WERI-Rb-1 (cell line): ENCODE data around the gene ELP4.

Source experiments
- DNase-seq: peaks from one replicate; pipeline ENCODE4 v3.0.0-alpha.2; 2020
- H3K27ac ChIP-seq: fragments of 250-450 bp; sonication (Bioruptor Pico); 2 replicates; pipeline ENCODE4 v1.5.1; 2020; ENCODE audit warnings: mild to moderate bottlenecking, moderate library complexity
- H3K27me3 ChIP-seq: fragments of 250-450 bp; sonication (Bioruptor Pico); 2 replicates; pipeline ENCODE4 v1.5.1; 2021; ENCODE audit warnings: mild to moderate bottlenecking, low read depth, moderate library complexity; ENCODE audit not compliant: insufficient read depth, severe bottlenecking
- H3K36me3 ChIP-seq: fragments of 250-450 bp; sonication (Bioruptor Pico); 2 replicates; pipeline ENCODE4 v1.5.1; 2020; ENCODE audit warnings: mild to moderate bottlenecking, moderate library complexity
- H3K4me3 ChIP-seq: 2 replicates; pipeline ENCODE4 v1.5.1; 2011; ENCODE audit warnings: low read depth, mild to moderate bottlenecking, control low read depth, low read length
- H3K9me3 ChIP-seq: fragments of 250-450 bp; sonication (Bioruptor Pico); 2 replicates; pipeline ENCODE4 v1.5.1; 2021; ENCODE audit warnings: mild to moderate bottlenecking, moderate library complexity; ENCODE audit not compliant: severe bottlenecking
- TF ChIP-seq, protein P1 (sequence below): IDR thresholded peaks from 2 replicates; pipeline ENCODE4 v1.5.1; 2011; ENCODE audit warnings: low read depth, mild to moderate bottlenecking, control low read depth, inconsistent platforms, low read length

ELP4 gene

DNA sequence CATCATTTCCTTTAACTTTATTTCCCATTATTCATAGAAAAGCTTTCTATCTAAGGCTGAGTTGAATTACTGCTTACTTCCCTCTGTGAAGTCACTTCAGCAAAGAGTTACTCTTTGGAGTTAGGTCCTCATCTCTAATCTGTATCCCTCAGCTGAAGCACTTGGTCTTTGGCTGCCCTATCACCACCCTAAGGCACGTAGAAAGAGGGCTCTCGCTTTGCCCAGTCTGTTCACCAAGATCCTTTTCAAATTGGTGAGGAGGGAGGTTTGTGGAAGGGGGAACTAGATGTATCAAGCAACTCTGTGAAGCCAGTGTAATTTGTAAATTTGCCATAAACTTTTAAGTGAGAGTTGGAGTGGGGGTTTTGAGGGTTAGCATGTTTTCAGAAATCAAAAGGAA, 258.1 kb downstream of the ELP4 start:
- Histone ChIP-seq H3K36me3 (no peaks in the 10 kb centered on the region), H3K4me3 (no peak overlapping the region), H3K27me3 (no peaks in the 10 kb centered on the region), H3K27ac (no peak overlapping the region), H3K9me3 (no peaks in the 10 kb centered on the region)
- no peak for DNase-seq
- TF ChIP-seq, protein P1, sequence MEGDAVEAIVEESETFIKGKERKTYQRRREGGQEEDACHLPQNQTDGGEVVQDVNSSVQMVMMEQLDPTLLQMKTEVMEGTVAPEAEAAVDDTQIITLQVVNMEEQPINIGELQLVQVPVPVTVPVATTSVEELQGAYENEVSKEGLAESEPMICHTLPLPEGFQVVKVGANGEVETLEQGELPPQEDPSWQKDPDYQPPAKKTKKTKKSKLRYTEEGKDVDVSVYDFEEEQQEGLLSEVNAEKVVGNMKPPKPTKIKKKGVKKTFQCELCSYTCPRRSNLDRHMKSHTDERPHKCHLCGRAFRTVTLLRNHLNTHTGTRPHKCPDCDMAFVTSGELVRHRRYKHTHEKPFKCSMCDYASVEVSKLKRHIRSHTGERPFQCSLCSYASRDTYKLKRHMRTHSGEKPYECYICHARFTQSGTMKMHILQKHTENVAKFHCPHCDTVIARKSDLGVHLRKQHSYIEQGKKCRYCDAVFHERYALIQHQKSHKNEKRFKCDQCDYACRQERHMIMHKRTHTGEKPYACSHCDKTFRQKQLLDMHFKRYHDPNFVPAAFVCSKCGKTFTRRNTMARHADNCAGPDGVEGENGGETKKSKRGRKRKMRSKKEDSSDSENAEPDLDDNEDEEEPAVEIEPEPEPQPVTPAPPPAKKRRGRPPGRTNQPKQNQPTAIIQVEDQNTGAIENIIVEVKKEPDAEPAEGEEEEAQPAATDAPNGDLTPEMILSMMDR: no peak

DNA sequence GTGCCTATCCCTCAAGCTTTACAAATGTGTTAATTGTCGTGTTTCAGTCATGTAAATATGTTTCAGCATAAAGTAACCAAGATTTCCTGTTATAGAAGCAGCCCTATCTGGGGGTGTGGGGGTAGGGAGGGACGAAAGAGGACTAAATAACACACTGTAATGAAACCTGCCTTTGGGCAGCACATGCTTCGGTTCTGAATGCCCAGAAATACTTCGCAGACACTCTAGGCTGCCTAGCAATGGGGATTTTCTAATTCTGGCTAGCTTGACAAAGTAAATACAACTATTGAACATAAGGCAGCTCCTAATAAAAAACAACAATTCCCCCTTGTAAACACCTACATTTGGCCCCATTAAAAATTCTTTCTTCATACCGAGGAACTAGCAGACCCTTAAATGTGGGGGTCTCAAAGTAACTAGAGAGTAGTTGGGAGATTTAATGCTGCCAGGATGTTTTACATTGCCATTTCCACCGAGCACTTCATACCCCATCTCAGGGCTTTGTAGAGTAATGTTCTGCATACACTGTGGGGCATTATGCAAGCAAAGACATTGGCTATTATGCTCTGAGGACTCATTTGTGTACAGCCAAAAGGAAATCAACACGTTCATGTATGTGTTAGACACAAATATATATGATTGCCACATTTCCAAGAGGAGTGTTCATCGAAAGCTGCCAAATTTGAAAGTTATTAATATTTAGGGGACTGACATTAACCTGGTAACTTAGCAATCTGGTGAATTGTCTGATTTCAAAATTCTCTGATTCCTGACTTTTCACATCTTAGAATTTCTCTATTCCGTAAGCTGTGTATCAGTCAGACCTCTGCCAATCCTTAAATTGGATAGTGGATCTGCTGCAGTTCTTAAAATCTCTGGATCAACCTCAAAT, 259.4 kb downstream of the ELP4 start:
- TF ChIP-seq, protein P1: no peak
- DNase-seq: no peak
- no peak overlapping the region for H3K27ac ChIP-seq
- H3K36me3 ChIP-seq: no peaks in the 10 kb centered on the region
- no peaks in the 10 kb centered on the region for H3K9me3 ChIP-seq
- H3K27me3 ChIP-seq: no peaks in the 10 kb centered on the region
- H3K4me3 ChIP-seq: no peak overlapping the region

DNA sequence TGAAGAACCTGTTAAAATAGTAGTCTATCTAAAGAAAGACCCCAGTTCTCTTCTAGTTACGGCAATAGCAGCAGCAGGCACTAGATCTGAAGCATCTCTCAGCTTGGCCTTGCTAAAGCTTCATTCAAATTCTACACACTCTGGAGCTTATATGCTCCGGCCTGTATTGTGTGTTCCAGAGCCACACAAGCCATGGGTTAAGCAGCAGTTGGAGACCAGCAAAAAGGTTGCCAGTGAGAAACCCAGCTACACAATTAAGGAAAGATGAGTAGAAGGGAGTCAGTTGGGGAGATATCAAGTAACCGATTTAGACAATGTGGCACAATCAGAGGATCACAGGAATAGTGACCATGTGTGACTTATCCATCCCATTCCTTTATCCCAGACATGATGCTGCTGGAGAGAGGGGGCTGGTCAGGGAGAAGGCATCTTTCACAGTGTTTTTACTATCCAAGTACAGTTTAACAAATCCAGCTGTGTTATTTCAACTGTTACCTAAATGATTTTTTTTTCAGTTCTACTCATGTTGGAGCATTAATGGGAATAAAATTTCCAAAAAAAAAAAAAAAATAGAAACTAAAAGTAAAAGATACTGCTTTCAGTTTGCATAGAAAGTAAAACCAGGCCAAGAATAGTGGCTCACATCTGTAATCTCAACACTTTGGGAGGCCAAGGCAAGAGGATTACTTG, 260.6 kb downstream of the ELP4 start:
- H3K36me3 ChIP-seq: no peaks in the 10 kb centered on the region
- H3K27me3 ChIP-seq: no peaks in the 10 kb centered on the region
- TF ChIP-seq, protein P1: no peak
- no peaks in the 10 kb centered on the region for H3K9me3 ChIP-seq
- no peak overlapping the region for H3K27ac ChIP-seq
- H3K4me3 ChIP-seq: no peak overlapping the region
- DNase-seq: no peak

DNA sequence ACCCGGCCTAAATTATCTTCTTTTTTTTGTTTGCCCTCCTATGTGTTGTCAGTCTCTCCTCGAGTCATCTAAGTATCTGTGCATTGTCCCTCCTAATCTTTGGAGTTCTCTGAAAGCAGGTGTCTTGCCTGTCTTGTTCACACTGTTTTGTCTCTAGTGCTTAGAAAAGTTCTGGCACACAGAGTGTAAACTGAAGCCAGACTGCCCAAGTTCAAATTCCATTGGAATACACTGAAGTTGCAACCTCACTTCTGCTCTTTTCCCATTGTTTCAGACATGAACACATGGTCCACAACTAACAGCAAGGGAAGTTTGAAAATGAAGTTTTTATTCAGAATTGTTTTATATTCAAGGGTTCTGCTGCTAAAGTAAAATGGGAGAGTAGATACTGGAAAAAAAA, 262.8 kb downstream of the ELP4 start:
- TF ChIP-seq, protein P1: no peak
- no peak overlapping the region for H3K27ac ChIP-seq
- H3K27me3 ChIP-seq: no peaks in the 10 kb centered on the region
- no peaks in the 10 kb centered on the region for H3K36me3 ChIP-seq
- H3K4me3 ChIP-seq: no peak overlapping the region
- DNase-seq: no peak
- H3K9me3 ChIP-seq: no peaks in the 10 kb centered on the region

DNA sequence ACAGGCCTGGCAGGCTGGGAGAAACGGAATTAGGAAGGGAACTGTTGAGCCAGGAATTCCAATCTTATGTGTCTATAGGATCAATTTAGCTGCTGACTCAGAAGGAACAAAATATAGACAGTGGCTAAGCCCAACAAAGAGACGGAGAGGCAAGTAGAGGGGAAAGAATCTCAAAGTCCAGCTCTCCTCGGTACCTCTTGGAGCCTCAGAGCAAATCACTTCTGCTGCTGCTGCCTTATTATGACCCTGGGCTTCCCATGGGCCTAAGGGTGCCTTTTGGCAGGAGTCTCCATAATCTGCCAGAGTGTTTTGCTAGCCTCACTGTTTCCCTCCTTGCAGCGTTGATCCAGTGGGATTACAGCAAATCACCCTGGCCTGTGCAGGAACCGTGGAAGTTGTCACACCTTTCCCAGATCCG, 269.8 kb downstream of the ELP4 start:
- no peaks in the 10 kb centered on the region for H3K36me3 ChIP-seq
- TF ChIP-seq, protein P1: no peak

More for the DNA sequence above, 269.8 kb downstream of the ELP4 start:
- no peak overlapping the region for H3K4me3 ChIP-seq
- no peaks in the 10 kb centered on the region for H3K9me3 ChIP-seq
- no peaks in the 10 kb centered on the region for H3K27me3 ChIP-seq
- DNase-seq: peak; percentile 50
- no peak overlapping the region for H3K27ac ChIP-seq
